HCT116 (cell line): ENCODE data around the gene IPO13. TPM values are rescaled to one million over a fixed set of nuclear protein-coding genes. Genes with fewer than 3 reads are reported as not detected.

ENCODE experiments used
- ATAC-seq: fragments of 200-7000 bp; cut with Tn5 transposase; 2 replicates; pipeline ENCODE4 v1.9.1; 2020; ENCODE audit warnings: mild to moderate bottlenecking, moderate library complexity
- BruUV-seq: library from RNA; stranded (reverse); fragments of 400-500 nt; replicated peaks from 2 replicates; lab custom pipeline; 2021; lab: Mats Ljungman, UMichigan
- CTCF ChIA-PET: fragments of 300-600 bp; sonication (Branson Sonifier 250); formaldehyde crosslinking; loops from one replicate; lab custom pipeline; 2021; ENCODE audit warnings: antibody characterized with exemption; lab: Charles Lee
- POLR2A ChIA-PET: fragments of 300-600, 350-600 bp; sonication (Branson Sonifier 250); formaldehyde crosslinking; loops from one replicate; lab custom pipeline; 2021; ENCODE audit warnings: antibody characterized with exemption; lab: Charles Lee
- RAD21 ChIA-PET, 2 experiments: fragments of 300-600 bp; sonication (Branson Sonifier 250); formaldehyde crosslinking; loops; one replicate each; lab custom pipeline; 2023; ENCODE audit warnings: low total read pairs in 2 of 2; ENCODE audit not compliant: uncharacterized antibody in 2 of 2, unreplicated experiment in 2 of 2, low non-redundant PET in 1 of 2; lab: Charles Lee
- DNase-seq: peaks from one replicate; pipeline ENCODE4 v3.0.0-alpha.2; 2010; ENCODE audit warnings: low read depth, low spot score
- H2AFZ ChIP-seq: fragments of 200-600 bp; shearing (Covaris generic), sonication (generic); 2 replicates; pipeline ENCODE4 v1.6.1; 2017; ENCODE audit warnings: low read depth, mixed run types, mixed read lengths, antibody characterized with exemption, low read length; ENCODE audit not compliant: poor library complexity, severe bottlenecking
- H3K27ac ChIP-seq: 2 replicates; pipeline ENCODE4 v1.5.1; 2012; ENCODE audit warnings: low read depth, low read length
- H3K27me3 ChIP-seq: fragments of 200-600 bp; sonication (generic); 2 replicates; pipeline ENCODE4 v1.6.1; 2016; ENCODE audit warnings: mixed run types, low read length, mixed read lengths; ENCODE audit not compliant: insufficient read depth
- H3K36me3 ChIP-seq, 2 experiments: fragments of 200-500 bp in 1 of 2; fragments of 200-600 bp in 1 of 2; sonication (Bioruptor generic) in 1 of 2; sonication (generic) in 1 of 2; 2 replicates each; pipeline versions ENCODE4 v1.5.1 to v1.6.1; 2014 to 2016; ENCODE audit warnings: low read length in 2 of 2, inconsistent platforms in 1 of 2, mixed read lengths in 1 of 2, mixed run types in 1 of 2; ENCODE audit not compliant: insufficient read depth in 2 of 2, control insufficient read depth in 1 of 2
- H3K4me1 ChIP-seq, 2 experiments: fragments of 200-600 bp in 1 of 2; sonication (generic) in 1 of 2; 2 replicates each; pipeline versions ENCODE4 v1.5.1 to v1.6.1; 2012 to 2017; ENCODE audit warnings: low read length in 2 of 2, inconsistent platforms in 1 of 2, mild to moderate bottlenecking in 1 of 2, mixed read lengths in 1 of 2, mixed run types in 1 of 2, moderate library complexity in 1 of 2; ENCODE audit not compliant: insufficient read depth in 2 of 2, control insufficient read depth in 1 of 2
- H3K4me2 ChIP-seq: fragments of 200-600 bp; sonication (generic); 2 replicates; pipeline ENCODE4 v1.6.1; 2017; ENCODE audit warnings: mixed run types, low read length, mixed read lengths
- H3K4me3 ChIP-seq, 2 experiments: fragments of 200-600 bp in 1 of 2; sonication (generic) in 1 of 2; replicated peaks in 1 of 2; 2 replicates each; pipeline ENCODE4 v1.5.1; 2011 to 2016; ENCODE audit warnings: low read length in 2 of 2, control low read depth in 1 of 2, low read depth in 1 of 2, mild to moderate bottlenecking in 1 of 2, mixed read lengths in 1 of 2, mixed run types in 1 of 2
- H3K79me2 ChIP-seq: fragments of 200-600 bp; sonication (generic); 2 replicates; pipeline ENCODE4 v1.6.1; 2017; ENCODE audit warnings: mild to moderate bottlenecking, mixed run types, low read length, moderate library complexity, mixed read lengths; ENCODE audit not compliant: insufficient read depth
- H3K9ac ChIP-seq: fragments of 200-600 bp; sonication (generic); 2 replicates; pipeline ENCODE4 v1.6.1; 2016; ENCODE audit warnings: low read length, mixed read lengths
- H3K9me2 ChIP-seq: fragments of 200-600 bp; sonication (generic), shearing (Covaris generic); 2 replicates; pipeline ENCODE4 v1.6.1; 2017; ENCODE audit warnings: mixed run types, mild to moderate bottlenecking, moderate library complexity; ENCODE audit not compliant: insufficient read depth
- H3K9me3 ChIP-seq, 2 experiments: fragments of 200-500 bp in 1 of 2; fragments of 200-600 bp in 1 of 2; sonication (Bioruptor generic) in 1 of 2; sonication (generic) in 1 of 2; 2 replicates each; pipeline ENCODE4 v1.6.1; 2014 to 2017; ENCODE audit warnings: low read length in 2 of 2, mixed read lengths in 2 of 2, inconsistent platforms in 1 of 2, low read depth in 1 of 2, mild to moderate bottlenecking in 1 of 2, mixed run types in 1 of 2, moderate library complexity in 1 of 2; ENCODE audit not compliant: control insufficient read depth in 1 of 2, insufficient read depth in 1 of 2
- H4K20me1 ChIP-seq: fragments of 200-600 bp; sonication (generic), shearing (Covaris generic); 2 replicates; pipeline ENCODE4 v1.6.1; 2017; ENCODE audit warnings: mixed run types, mild to moderate bottlenecking, moderate library complexity; ENCODE audit not compliant: insufficient read depth
- EGR1 ChIP-seq: IDR thresholded peaks from 2 replicates; pipeline ENCODE4 v1.6.1; 2012; ENCODE audit warnings: low read depth
- EZH2phosphoT487 ChIP-seq: fragments of 200-600 bp; IDR thresholded peaks from 2 replicates; pipeline ENCODE4 v1.6.1; 2018; ENCODE audit warnings: antibody characterized with exemption, borderline replicate concordance
- JUND ChIP-seq: IDR thresholded peaks from 2 replicates; pipeline ENCODE4 v1.6.1; 2012
- MAX ChIP-seq: IDR thresholded peaks from 2 replicates; pipeline ENCODE4 v1.6.1; 2012
- POLR2A ChIP-seq: IDR thresholded peaks from 2 replicates; pipeline ENCODE4 v1.7.0; 2011; ENCODE audit warnings: borderline replicate concordance; ENCODE audit not compliant: insufficient read depth, insufficient read length; ENCODE audit errors: extremely low read depth
- RAD21 ChIP-seq: IDR thresholded peaks from 2 replicates; pipeline ENCODE4 v1.6.1; 2012; ENCODE audit warnings: low read depth, mild to moderate bottlenecking
- REST ChIP-seq: IDR thresholded peaks from 2 replicates; pipeline ENCODE4 v1.6.1; 2012; ENCODE audit warnings: low read depth
- TCF7L2 ChIP-seq: IDR thresholded peaks from 2 replicates; pipeline ENCODE4 v1.7.0; 2011; ENCODE audit warnings: borderline replicate concordance, inconsistent platforms; ENCODE audit not compliant: insufficient read depth, insufficient read length; ENCODE audit errors: extremely low read depth
- YY1 ChIP-seq: IDR thresholded peaks from 2 replicates; pipeline ENCODE4 v1.6.1; 2011; ENCODE audit warnings: low read length, low read depth, moderate library complexity, mild to moderate bottlenecking; ENCODE audit not compliant: insufficient replicate concordance; ENCODE audit errors: extremely low read depth
- ZBTB33 ChIP-seq: IDR thresholded peaks from 2 replicates; pipeline ENCODE4 v1.6.1; 2011; ENCODE audit warnings: mild to moderate bottlenecking, low read length, moderate library complexity; ENCODE audit not compliant: insufficient replicate concordance; ENCODE audit errors: extremely low read depth
- intact Hi-C: fragments of 100-400 bp; cut with micrococcal nuclease; formaldehyde crosslinking; loops from 2 replicates; pipeline ENCODE4 v1.10.0; 2022
- total RNA-seq: library from RNA; stranded (reverse); gene quantifications from one replicate; pipeline ENCODE4 v1.2.1, GENCODE V29; 2021; ENCODE audit not compliant: unreplicated experiment

The IPO13 gene
- total RNA-seq, 1 experiment from 2014 or later, result 18.7 TPM

- no peaks in the 10 kb centered on the region for H3K9me3 ChIP-seq
- no peaks in the 10 kb centered on the region for H4K20me1 ChIP-seq
- H3K9me2 ChIP-seq, result no peaks in the 10 kb centered on the region
- intact Hi-C loops, result no loop called here
- peaks cover 10 to 23% of the 10 kb centered on the region in 2 experiments; a peak in 3 of 4 replicates for H3K4me1 ChIP-seq
- peak overlapping the region; percentile 96 for H3K4me2 ChIP-seq
- H2AFZ ChIP-seq, result peak overlapping the region; percentile 56
- H3K4me3 ChIP-seq, result peak overlapping the region; percentile 77 to 97
- H3K79me2 ChIP-seq, result peaks cover 11% of the 10 kb centered on the region
- H3K36me3 ChIP-seq, result 0 out of 4 replicates have a peak, but pooled peaks cover 0 to 3% of the 10 kb centered on the region in 2 experiments
- H3K9ac ChIP-seq, result peak overlapping the region; percentile 76
- ChIA-PET POLR2A (interaction anchor here (0.7 to 1.4 kb wide), 3 partner anchors 13 to 138 kb away, joined by 3 to 9 read pairs (median 3); no protein-coding TSS in a partner anchor), RAD21 (interaction anchor here in 1 of 2 experiments (2.0 kb wide), 1 partner anchor 184 kb away, joined by 10 read pairs; no protein-coding TSS in a partner anchor), CTCF (interaction anchor here (3.3 to 9.8 kb wide), 2 partner anchors 14 to 184 kb away, joined by 24 to 130 read pairs; partner anchors contain the start of gene ARTN)
- ATAC-seq (no peak), DNase-seq (no peak)
- peak overlapping the region; percentile 88 for H3K27ac ChIP-seq
- TSS peak; percentile 51 for BruUV-seq
- no peaks in the 10 kb centered on the region for H3K27me3 ChIP-seq
- TF ChIP-seq YY1 (no peak), EZH2phosphoT487 (no peak), POLR2A (no peak), EGR1 (no peak), RAD21 (no peak)
Observed at GRCh38 chr1:43947061-43947873, 517 bp downstream of the IPO13 start.

- peaks cover 10 to 23% of the 10 kb centered on the region in 2 experiments; a peak in 3 of 4 replicates for H3K4me1 ChIP-seq
- H3K9ac ChIP-seq, result peak overlapping the region; percentile 76
- no peaks in the 10 kb centered on the region for H3K27me3 ChIP-seq
- peak overlapping the region; percentile 88; the same call in 1 of the 2 replicates for H3K27ac ChIP-seq
- no peak overlapping the region for H2AFZ ChIP-seq
- POLR2A ChIA-PET, result interaction anchor here (1.3 kb wide), 1 partner anchor 17 kb away, joined by 3 read pairs; no protein-coding TSS in a partner anchor
- BruUV-seq, result no TSS peak
- no peak for ATAC-seq
- RAD21 ChIA-PET, result no interaction called here
- CTCF ChIA-PET, result interaction anchor here (3.3 to 9.8 kb wide), 2 partner anchors 15 to 184 kb away, joined by 24 to 130 read pairs; partner anchors contain the start of gene ARTN
- H3K79me2 ChIP-seq, result peaks cover 11% of the 10 kb centered on the region
- no peaks in the 10 kb centered on the region for H4K20me1 ChIP-seq
- no peaks in the 10 kb centered on the region for H3K9me2 ChIP-seq
- DNase-seq, result no peak
- H3K4me2 ChIP-seq, result peak overlapping the region; percentile 96
- peak overlapping the region; percentile 77 to 97 for H3K4me3 ChIP-seq
- 0 out of 4 replicates have a peak, but pooled peaks cover 0 to 3% of the 10 kb centered on the region in 2 experiments for H3K36me3 ChIP-seq
- intact Hi-C loops, result no loop called here
- H3K9me3 ChIP-seq, result no peaks in the 10 kb centered on the region
- no peak for TF ChIP-seq MAX
- no peak for TF ChIP-seq TCF7L2
- no peak for TF ChIP-seq YY1
- no peak for TF ChIP-seq REST
- no peak for TF ChIP-seq ZBTB33
- no peak for TF ChIP-seq JUND
Observed at GRCh38 chr1:43947874-43948437, 1.2 kb downstream of the IPO13 start.
